ENCODE data around the gene PRSS33.

The PRSS33 gene

GRCh38 chr16:2739625-2740430 lies 47.5 kb downstream of the PRSS33 start:
- DNase-seq = no peak

- DNase-seq = no peak
Observed at GRCh38 chr16:2738615-2739014, 48.7 kb downstream of the PRSS33 start.

GRCh38 chr16:2737895-2738418 lies 49.4 kb downstream of the PRSS33 start:
- no peak for DNase-seq

- no peak for DNase-seq
Observed at GRCh38 chr16:2737238-2737605, 50.1 kb downstream of the PRSS33 start.

GRCh38 chr16:2736476-2737237 lies 50.7 kb downstream of the PRSS33 start:
- no peak for DNase-seq

GRCh38 chr16:2734844-2735515 lies 52.4 kb downstream of the PRSS33 start:
- no peak for DNase-seq
